Measurements from ENCODE around the gene LRP1-AS.

Gene LRP1-AS

GRCh38 chr12:57145460-57146059, 1.9 kb downstream of the LRP1-AS start:
- ATAC-seq: no peak

GRCh38 chr12:57143454-57143853, 4.0 kb downstream of the LRP1-AS start:
- no peak for ATAC-seq
- TF ChIP-seq, protein P1, sequence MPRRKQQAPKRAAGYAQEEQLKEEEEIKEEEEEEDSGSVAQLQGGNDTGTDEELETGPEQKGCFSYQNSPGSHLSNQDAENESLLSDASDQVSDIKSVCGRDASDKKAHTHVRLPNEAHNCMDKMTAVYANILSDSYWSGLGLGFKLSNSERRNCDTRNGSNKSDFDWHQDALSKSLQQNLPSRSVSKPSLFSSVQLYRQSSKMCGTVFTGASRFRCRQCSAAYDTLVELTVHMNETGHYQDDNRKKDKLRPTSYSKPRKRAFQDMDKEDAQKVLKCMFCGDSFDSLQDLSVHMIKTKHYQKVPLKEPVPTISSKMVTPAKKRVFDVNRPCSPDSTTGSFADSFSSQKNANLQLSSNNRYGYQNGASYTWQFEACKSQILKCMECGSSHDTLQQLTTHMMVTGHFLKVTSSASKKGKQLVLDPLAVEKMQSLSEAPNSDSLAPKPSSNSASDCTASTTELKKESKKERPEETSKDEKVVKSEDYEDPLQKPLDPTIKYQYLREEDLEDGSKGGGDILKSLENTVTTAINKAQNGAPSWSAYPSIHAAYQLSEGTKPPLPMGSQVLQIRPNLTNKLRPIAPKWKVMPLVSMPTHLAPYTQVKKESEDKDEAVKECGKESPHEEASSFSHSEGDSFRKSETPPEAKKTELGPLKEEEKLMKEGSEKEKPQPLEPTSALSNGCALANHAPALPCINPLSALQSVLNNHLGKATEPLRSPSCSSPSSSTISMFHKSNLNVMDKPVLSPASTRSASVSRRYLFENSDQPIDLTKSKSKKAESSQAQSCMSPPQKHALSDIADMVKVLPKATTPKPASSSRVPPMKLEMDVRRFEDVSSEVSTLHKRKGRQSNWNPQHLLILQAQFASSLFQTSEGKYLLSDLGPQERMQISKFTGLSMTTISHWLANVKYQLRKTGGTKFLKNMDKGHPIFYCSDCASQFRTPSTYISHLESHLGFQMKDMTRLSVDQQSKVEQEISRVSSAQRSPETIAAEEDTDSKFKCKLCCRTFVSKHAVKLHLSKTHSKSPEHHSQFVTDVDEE (CRISPR knock-in tag; IDR thresholded peaks at IDR 0.05): no peak
- TF ChIP-seq POU6F1 (CRISPR knock-in tag; IDR thresholded peaks at IDR 0.05; ENCODE audit: borderline replicate concordance, low read depth) (no peak), TOX (CRISPR knock-in tag; IDR thresholded peaks at IDR 0.05; ENCODE audit: borderline replicate concordance) (no peak), CREB5 (CRISPR knock-in tag; IDR thresholded peaks at IDR 0.05; ENCODE audit: low read depth) (no peak), GLIS3 (CRISPR knock-in tag; IDR thresholded peaks at IDR 0.05) (no peak), ISL1 (CRISPR knock-in tag; IDR thresholded peaks at IDR 0.05) (no peak), ZFP3 (CRISPR knock-in tag; IDR thresholded peaks at IDR 0.05) (no peak)

More at GRCh38 chr12:57145460-57146059, 1.9 kb downstream of the LRP1-AS start:
- TF ChIP-seq PPARA (CRISPR knock-in tag; IDR thresholded peaks at IDR 0.05; ENCODE audit: borderline replicate concordance) (no peak), ZFP3 (CRISPR knock-in tag; IDR thresholded peaks at IDR 0.05) (no peak), ZFP30 (CRISPR knock-in tag; IDR thresholded peaks at IDR 0.05) (no peak), TCF4 (CRISPR knock-in tag; IDR thresholded peaks at IDR 0.05; ENCODE audit: borderline replicate concordance) (no peak), SNAI2 (CRISPR knock-in tag; IDR thresholded peaks at IDR 0.05) (no peak), ZNF70 (CRISPR knock-in tag; IDR thresholded peaks at IDR 0.05) (no peak), BACH2 (CRISPR knock-in tag; IDR thresholded peaks at IDR 0.05; ENCODE audit: borderline replicate concordance) (no peak), ZC3H10 (CRISPR knock-in tag; IDR thresholded peaks at IDR 0.05) (no peak), GLIS3 (CRISPR knock-in tag; IDR thresholded peaks at IDR 0.05) (no peak), PATZ1 (CRISPR knock-in tag; IDR thresholded peaks at IDR 0.05; ENCODE audit: borderline replicate concordance) (no peak), ESRRG (CRISPR knock-in tag; IDR thresholded peaks at IDR 0.05) (no peak), CREB5 (CRISPR knock-in tag; IDR thresholded peaks at IDR 0.05; ENCODE audit: low read depth) (no peak), ARNTL (CRISPR knock-in tag; IDR thresholded peaks at IDR 0.05; ENCODE audit: borderline replicate concordance, low read depth) (no peak), ZNF565 (CRISPR knock-in tag; conservative IDR thresholded peaks at IDR 0.05; ENCODE audit: low read depth) (no peak), POU6F1 (CRISPR knock-in tag; IDR thresholded peaks at IDR 0.05; ENCODE audit: borderline replicate concordance, low read depth) (no peak), OSR1 (CRISPR knock-in tag; IDR thresholded peaks at IDR 0.05) (no peak)
- TF ChIP-seq, protein P2, sequence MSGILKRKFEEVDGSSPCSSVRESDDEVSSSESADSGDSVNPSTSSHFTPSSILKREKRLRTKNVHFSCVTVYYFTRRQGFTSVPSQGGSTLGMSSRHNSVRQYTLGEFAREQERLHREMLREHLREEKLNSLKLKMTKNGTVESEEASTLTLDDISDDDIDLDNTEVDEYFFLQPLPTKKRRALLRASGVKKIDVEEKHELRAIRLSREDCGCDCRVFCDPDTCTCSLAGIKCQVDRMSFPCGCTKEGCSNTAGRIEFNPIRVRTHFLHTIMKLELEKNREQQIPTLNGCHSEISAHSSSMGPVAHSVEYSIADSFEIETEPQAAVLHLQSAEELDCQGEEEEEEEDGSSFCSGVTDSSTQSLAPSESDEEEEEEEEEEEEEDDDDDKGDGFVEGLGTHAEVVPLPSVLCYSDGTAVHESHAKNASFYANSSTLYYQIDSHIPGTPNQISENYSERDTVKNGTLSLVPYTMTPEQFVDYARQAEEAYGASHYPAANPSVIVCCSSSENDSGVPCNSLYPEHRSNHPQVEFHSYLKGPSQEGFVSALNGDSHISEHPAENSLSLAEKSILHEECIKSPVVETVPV (CRISPR knock-in tag; IDR thresholded peaks at IDR 0.05): no peak
- TF ChIP-seq, protein P1 (CRISPR knock-in tag; IDR thresholded peaks at IDR 0.05): no peak

Data from SK-N-SH treated with all-trans-retinoic acid at 6 μM for 48 hours (cell line).